Measurements from ENCODE around the gene NUP42. TPM values are rescaled to one million over a fixed set of nuclear protein-coding genes. Genes with fewer than 3 reads are reported as not detected.

The NUP42 gene
- total RNA-seq, 4 donors from 2014 or later: 24.6 to 34.4 (median 28.1) TPM

GRCh38 chr7:23158546-23158945 lies 23.3 kb upstream of the NUP42 start:
- intact Hi-C loops (cut with DNase I; ENCODE audit: low total_unique reads): no loop called here

GRCh38 chr7:23161482-23161881 lies 20.4 kb upstream of the NUP42 start:
- no peak for TF ChIP-seq POLR2A (IDR thresholded peaks at IDR 0.05)
- TF ChIP-seq CTCF (IDR thresholded peaks at IDR 0.05): no peak
- intact Hi-C loops (cut with DNase I; ENCODE audit: low total_unique reads): no loop called here
- 95 to 96% methylated on average over 1 of the region's 1 CpG for WGBS, 2 donors

More at GRCh38 chr7:23158546-23158945, 23.3 kb upstream of the NUP42 start:
- no peak overlapping the region for H3K4me3 ChIP-seq (ENCODE audit: low read depth, poor library complexity, severe bottlenecking)
- TF ChIP-seq POLR2A (IDR thresholded peaks at IDR 0.05) (no peak), CTCF (IDR thresholded peaks at IDR 0.05) (no peak)
- DNase-seq (ENCODE audit: low spot score in 2 of 2): no peak
- 94 to 100% methylated on average over 2 of the region's 2 CpGs for WGBS, 2 donors

GRCh38 chr7:23164846-23165245 lies 17.0 kb upstream of the NUP42 start:
- WGBS, 2 donors: 93 to 96% methylated on average over 3 of the region's 3 CpGs
- TF ChIP-seq CTCF (IDR thresholded peaks at IDR 0.05): no peak
- TF ChIP-seq POLR2A (IDR thresholded peaks at IDR 0.05): no peak
- intact Hi-C loops (cut with DNase I; ENCODE audit: low total_unique reads): no loop called here
- H3K4me3 ChIP-seq (ENCODE audit: low read depth, poor library complexity, severe bottlenecking): no peak overlapping the region
- no peak for DNase-seq (ENCODE audit: low spot score in 2 of 2)

More at GRCh38 chr7:23161482-23161881, 20.4 kb upstream of the NUP42 start:
- H3K4me3 ChIP-seq (ENCODE audit: low read depth, poor library complexity, severe bottlenecking): no peak overlapping the region
- no peak for DNase-seq (ENCODE audit: low spot score in 2 of 2)

- TF ChIP-seq POLR2A (IDR thresholded peaks at IDR 0.05) (no peak), CTCF (IDR thresholded peaks at IDR 0.05) (no peak)
- H3K4me3 ChIP-seq (ENCODE audit: low read depth, poor library complexity, severe bottlenecking): no peak overlapping the region
- intact Hi-C loops (cut with DNase I; ENCODE audit: low total_unique reads): no loop called here
- DNase-seq (ENCODE audit: low spot score in 2 of 2): no peak
- 92 to 96% methylated on average over 1 of the region's 1 CpG for WGBS, 2 donors
These were observed 16.5 kb upstream of the NUP42 start for GRCh38 chr7:23165316-23165715.

GRCh38 chr7:23167691-23168090 lies 14.2 kb upstream of the NUP42 start:
- intact Hi-C loops (cut with DNase I; ENCODE audit: low total_unique reads): no loop called here
- H3K4me3 ChIP-seq (ENCODE audit: low read depth, poor library complexity, severe bottlenecking): no peak overlapping the region
- WGBS, 2 donors: 81 to 93% methylated on average over 5 of the region's 5 CpGs
- DNase-seq (ENCODE audit: low spot score in 2 of 2): no peak
- TF ChIP-seq POLR2A (IDR thresholded peaks at IDR 0.05) (no peak), CTCF (IDR thresholded peaks at IDR 0.05) (no peak)

Measured in lower leg skin (tissue), 4 donors.